DMS79 treated with DMSO at 0.1 percent for 48 hours (cell line): ENCODE measurements around the gene FCHSD1.
A peak's percentile ranks its signal among the peaks of the same experiment; 100 is the strongest.

ENCODE experiments used
- DNase-seq: peaks from one replicate; lab custom pipeline; 2025; lab: John Stamatoyannopoulos, UW

Gene FCHSD1

DNA sequence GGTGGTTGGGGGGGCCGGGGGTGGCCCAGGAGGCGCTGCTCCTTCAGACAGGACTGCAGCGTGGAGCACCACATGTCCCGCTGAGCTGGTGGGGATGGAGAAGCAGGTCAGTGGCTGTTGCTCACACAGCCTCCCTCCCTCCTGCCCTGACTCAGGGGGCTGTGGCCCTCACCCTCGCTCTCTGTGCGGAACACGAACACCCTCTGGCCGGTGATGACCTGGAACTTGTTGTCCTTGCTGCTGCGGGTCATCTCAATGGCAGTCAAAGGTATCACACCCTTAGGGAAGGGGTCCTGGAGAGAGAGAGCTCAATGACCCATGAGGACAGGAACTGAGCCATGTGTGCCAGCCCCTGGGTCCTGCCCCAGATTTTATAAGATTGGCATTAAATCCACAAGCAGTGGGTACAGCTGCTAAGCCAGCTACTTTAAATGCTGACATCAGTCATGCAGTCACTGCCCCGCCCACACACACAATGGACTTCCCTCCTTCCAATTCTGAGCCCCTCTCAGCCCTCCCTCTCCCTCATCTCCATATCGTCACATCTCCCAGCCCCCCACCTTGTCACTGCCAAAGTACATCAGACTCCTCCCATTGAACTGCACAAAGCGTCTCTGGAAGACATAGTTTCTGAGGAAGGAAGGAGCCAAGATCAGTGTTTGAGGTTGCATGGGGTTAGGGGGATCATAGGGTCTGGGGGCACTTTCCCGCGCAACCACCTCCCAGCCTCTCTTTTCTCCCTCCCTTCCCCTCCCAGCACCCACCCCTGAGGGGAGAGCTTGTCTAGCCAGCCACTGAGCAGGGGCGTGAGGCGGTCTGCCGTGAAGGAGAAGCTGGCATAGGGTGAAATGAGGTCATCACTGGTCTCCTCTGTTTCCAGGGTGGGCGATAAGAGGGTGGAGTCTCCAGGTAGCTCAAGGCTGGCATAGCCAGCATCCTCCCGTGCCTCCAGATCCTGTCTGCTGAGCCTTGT lies 21.9 kb upstream of the FCHSD1 start:
- DNase-seq: no peak

DNA sequence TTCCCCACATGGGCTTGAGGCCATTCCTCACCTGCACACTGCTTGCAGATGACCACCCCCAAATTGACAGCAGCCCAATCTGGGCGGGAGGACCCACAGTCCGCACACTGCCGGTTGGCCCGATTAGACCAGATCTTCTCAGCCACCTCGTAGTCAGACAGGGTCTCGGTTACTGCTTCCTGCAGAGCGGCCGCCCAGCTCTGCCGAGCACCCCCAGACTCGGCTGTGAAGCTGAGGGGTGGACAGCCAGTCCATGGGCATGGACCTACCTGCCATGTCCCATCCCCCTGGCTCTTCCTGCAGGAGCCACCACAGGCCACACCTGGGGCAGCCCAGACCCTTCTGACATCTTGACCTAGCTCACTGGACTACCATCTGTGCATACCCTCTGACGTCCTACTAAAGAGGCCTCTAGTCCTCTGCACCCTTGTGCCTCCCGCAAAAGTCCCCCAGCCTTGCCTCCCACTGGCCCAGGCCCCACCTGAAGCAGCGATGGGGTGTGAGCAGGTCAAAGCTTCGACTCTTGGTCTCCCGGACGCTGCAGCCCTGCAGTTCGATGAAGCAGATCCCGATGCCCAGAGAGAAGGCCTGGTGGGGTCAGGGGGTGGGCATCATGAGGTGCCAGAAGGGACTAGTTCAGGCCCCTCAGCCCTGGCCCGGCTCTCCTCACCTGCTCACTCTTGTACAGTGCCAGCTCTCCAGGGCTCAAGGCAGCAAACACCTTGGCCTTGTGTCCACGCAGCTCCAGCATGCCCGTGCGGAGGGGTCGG lies 21.0 kb upstream of the FCHSD1 start:
- no peak for DNase-seq

DNA sequence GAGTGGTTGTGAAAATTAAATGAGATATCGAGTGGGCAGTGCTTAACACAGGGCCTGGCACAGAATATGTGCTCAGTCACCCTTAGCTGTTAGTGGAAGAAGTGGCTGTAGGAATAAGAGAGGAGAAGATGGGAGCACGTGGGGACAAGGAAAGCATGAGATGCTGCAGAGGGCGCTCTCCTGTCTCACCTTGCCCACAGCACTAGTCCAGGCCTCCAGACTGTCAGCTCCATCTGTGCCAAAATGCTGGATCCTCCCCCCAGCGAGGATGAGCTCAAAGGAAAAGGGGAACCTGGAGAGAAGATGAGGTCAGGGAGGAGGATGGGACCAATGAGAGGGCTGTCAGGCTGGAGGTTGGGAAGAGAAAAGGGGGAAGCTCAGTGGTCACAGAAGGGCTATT lies 18.3 kb upstream of the FCHSD1 start:
- no peak for DNase-seq

DNA sequence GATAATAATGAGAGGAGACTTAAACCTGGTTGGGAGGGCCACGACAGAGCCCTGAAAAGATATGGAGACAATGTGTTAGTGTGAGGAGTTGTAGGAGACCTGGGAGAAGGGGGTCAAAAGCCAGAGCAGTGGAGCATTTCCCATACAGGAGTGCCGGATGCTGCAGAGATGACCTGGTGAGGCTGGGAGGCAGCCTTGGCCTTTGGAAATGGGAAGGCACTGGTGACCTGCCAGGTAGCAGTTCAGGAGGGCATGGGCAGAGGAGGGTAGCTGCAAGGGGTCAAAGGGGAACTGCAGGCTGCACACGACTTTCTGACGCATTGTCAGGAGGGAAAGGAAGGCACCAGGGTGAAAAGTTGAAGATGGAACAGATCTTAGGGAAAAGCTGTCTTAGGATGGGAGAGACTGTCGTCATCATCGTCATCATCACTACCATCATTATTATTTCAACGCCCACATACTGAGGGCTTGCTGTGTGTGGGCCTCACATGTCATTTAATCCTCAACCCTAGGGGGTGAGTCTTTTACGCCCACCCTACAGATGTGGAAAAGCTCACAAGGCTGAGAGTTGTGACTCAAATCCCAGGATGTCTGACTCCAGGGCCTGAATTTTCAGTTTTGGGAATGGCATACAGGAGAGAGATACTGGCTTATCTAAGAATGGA lies 17.5 kb upstream of the FCHSD1 start:
- DNase-seq: no peak

DNA sequence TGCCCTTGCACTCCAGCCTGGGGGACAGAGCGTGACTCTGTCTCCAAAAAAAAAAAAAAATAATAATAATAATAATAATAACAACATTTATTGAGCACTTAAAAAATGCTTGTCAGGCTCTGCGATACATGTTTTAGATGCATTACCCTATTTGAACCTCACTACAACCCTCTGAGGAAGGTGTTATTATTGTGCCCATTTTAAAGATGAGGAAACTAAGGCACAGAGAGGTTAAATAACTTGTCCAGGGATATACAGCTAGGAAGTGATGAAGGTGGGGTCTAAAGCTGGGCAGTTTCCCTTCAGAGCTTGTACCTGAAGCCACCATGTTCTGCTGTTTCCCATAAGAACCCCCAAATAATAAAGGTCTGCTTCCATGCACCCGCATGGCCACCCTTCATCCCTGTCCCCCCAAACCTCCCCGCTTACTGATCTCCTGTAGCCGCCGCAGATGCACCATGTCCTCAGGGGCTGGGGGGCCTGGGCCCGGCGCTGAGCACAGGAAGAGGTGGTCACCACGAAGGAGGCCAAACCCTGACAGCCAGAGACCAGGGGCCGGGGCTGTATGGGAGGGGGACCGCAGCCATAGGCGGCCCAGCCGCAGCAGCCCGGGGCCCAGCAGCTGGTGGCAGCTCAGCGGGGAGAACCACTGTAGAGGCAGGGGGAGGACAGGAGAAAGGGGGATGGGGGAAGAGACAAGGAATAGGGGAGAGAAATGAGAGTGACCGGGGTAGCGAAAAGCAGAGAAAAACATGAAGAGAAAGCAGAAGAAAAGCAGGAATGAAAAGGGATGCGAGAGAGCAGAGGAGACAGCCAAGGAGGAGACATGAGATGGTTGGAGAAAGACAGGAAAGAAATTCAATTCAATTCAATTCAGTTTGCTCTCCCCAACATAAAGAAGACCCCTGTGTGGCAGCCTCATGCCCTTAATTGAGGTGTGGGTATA lies 15.1 kb upstream of the FCHSD1 start:
- no peak for DNase-seq

DNA sequence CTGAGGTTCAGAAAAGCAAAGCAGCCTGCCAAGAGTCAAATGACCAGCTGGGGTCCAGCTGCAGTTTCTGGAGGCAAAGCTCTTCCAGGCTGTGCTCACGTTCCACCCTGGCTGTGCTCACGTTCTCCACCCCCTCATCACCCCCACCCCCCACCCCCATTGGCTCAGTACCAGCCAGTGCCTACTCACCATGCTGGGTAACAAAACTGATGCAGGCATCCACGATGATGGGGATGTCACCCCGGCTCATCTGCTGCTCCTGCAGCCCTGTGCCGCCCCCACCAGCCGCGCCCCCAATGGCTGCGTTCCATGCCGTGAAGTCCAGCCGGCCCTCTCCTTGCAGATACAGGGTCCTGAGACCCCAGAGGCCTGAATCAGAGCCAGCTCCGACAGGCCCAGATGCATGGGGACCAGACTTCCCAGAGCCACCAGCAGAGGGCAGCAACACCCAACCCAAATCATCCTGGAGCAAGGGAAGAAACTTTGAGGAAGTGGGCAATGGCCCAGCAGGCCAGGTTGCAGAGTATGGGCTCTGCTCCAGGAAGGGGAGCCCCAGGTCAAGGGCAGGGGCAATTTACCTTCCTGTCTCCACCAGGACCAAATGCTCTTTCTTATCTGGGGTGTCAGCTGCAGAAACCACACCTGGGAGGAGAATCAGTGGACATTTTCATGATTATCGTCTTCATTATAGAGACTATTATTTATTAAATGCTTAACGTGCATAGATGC lies 13.7 kb upstream of the FCHSD1 start:
- peak; percentile 19 for DNase-seq

DNA sequence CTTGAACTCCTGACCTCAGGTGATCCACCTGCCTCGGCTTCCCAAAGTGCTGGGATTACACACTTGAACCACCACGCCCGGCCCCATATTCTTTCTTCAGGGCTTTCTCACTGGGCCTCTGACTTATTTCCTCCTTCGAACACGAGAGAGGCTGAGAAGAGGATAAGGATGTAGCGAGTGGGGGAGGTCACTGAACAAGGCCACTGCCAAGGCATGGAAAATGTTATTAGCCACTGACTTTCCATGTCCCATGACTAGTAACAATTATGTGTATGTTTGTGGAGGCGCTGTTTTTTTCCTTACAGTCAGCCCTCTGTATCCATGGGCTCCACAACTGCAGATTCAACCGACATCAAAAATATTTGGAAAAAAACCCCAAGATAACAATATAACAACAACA lies 12.3 kb upstream of the FCHSD1 start:
- no peak for DNase-seq

DNA sequence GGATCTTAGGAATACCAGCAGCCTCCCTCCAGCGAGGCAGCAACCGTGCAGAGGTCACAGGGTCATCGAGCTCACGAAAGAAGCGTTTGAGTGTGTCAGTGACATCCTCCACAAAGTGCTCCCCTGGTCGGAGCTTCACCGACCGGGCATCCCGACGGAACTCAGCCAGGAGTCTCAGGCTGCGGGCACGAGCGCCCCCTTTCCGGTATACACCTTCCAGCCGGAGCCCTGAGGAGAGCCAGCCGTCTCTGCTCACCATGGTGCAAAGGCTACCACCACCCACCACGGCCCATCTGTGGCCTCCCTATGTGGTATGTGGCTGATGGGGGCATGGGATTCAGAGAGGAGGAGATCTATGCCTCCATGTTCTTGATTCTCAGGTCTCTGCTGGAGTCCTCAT lies 10.8 kb upstream of the FCHSD1 start:
- no peak for DNase-seq

DNA sequence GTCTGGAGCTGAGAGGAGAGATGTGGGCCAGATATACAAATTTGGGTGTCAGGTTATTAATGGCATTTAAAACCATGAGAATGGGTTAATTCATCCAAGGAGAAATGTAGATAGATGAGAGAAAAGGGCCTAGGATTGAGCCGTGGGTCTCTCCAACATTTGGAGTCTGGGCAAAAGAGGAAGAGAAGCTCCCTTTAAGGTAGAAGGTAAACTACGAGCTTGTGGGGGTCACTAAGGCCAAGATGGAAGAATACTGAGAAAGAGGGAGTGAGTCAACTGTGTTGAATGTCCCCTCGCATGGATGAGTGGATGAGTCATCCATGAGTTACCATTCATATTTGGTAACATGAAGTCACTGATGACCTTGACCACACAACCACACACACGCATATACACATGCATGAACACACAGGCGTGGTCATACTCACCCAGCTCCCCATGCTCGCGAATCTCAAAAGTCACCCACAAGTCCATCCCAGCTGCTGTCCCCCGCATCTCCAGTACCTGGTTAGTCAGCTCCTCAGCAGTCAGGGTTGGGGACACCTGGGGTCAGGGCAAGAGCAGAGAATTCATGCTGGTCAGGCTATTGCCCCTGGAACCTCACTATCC lies 6.8 kb upstream of the FCHSD1 start:
- no peak for DNase-seq

DNA sequence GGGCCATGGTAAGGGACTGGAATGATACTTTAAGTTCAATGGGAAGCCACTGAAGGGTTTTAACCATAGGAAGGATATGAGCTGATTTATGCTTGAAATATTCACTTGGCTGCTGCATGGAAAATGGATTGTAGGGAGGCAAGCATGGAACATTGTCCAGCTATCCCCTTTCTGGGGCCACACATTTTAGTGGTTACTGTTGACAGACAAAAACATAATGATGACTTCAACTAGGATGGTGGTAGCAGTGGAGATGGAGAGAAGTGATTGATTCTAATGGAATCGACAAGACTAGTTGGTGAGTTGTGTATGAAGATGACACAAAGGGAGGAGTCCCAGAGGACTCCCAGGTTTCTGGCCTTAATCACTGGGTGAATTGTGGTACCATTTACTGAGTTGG lies 6.2 kb upstream of the FCHSD1 start:
- DNase-seq: no peak

DNA sequence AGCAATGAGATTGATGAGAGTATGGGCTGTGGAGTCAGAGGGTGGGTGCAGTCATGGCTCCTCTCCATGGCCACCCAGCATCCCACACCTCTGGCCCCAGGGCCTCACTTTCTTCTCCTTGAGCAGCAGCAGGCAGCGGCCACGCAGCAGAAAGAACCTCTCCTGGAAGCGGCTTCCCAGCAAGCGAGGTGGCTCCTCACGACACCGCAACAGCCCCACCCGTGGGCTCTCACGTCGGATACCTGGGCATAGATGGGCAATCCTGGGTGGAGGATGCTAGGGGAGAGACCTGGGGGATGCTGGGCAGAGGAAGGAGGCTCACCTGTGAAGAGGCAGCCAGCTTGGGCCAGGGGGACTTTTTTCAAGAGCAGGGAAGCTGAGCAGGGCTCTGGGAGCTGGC lies 5.2 kb upstream of the FCHSD1 start:
- DNase-seq: no peak

DNA sequence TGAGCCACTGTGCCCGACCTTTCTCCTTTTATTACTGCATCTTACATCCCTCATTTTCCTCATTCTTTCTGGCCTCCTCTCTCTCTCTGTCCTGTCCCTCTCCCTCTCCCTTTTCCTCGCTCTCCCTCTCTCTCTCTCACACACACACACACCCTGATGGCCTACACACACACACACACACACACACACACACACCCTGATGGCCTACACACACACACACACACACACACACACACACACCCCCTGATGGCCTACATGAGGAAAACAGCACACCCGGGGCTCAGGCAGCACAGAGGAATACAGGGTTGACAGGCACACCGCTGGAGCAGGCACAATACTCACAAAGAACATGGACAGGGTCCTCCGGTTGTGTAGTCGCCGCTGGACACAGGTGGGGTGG lies 3.8 kb upstream of the FCHSD1 start:
- DNase-seq: no peak

DNA sequence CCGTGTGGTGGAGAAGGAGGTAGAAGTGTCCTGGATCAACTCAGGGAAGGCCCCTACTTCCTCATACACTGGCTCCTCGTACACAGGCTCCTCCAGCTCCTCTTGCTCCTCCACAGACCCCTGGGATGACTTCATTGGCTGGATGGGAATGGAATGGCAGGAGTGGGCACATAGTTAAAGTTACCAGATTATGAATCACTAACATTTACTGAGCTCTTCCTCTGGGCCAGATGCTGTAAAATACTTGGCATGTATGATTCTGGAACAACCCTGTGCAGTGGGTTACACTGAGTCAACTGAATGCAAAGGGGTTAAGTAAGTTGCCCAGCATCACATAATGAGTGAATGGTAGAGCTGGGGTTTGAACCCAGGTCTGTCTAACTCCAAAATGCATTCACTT lies 3.1 kb upstream of the FCHSD1 start:
- DNase-seq: no peak

DNA sequence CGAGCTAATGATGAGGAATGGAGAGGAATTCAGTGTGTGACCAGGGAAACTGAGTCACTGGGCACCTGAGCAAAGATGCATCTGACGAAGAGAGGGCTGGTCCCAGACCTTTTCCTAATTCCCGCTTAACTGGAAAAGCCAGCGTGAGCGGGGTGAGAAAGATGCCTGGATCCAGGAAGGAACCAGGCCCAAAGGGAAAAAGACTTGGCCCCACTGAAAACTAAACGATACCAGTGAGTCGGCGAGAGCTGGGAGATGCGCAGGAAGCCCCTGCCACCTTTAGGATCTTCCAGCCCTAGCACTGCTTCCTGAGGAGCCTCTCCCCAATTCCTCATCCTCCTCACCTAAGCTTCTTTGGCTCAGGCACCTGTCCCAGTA lies 499 bp upstream of the FCHSD1 start:
- DNase-seq: no peak

DNA sequence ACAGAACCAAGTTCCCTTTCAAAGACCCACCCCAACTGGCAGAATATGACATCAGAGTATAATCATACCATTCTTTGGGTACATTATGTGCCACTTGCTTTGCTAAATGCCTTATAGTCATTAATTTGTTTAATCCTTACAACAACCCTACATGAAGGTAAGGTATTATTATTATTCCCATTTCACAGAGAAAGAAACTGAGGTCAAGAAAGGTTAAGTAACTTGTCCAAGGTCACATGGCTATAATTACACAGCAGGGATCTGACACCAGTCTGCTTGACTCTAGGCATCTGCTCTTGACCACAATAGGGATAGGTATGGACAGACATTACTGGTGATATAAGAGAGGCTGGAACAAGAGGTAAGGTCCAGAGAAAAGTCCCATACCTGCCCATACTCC lies 1.2 kb downstream of the FCHSD1 start:
- no peak for DNase-seq

DNA sequence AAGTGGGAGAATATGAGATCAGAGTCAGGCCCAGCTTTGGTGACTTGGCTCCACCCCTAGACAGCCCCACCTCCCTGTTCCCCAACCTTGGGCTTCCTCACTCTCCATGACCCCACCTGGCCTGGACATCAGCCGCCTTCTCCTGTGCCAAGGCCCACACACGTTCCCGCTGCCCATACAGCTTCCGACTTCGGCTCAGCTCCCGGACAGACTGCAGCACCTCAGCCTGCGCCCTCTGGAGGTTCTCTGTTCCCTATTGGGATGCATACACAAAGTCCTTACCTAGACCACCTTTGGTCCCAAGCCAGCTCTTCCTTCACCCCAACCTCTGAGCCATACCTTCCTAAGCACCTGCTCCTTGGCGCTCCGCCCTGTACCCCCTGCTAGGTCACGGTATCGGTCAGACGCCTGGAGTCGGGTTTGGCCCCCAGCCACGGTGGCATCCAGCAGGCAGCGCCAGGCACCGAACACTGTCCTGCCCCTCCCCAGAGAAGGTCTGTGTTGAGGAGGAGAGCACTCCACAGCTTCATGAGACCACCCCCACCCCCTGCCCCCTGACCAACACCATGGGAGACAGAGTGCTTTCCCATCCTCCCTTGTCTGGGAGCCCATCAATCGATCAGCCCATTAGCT lies 2.0 kb downstream of the FCHSD1 start:
- DNase-seq: peak; percentile 2

DNA sequence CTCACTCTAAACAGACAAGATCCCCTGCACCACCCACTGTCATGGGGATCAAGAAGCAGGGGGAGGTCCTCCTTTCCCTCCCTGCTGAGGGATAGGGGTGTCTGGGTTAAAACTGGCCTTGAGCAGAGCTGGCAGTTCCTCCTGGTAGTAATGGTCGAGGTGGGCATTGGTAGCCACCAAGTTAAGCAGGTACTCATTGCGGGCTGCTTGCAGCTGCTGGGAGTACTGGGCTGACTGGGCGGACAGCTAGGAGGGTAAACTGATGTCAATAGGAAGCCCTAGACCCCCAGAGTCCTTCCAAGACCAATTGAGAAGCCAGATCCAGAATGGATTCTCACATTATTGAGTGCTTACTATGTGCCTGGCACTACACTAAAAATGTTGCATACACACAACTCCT lies 3.4 kb downstream of the FCHSD1 start:
- DNase-seq: no peak

DNA sequence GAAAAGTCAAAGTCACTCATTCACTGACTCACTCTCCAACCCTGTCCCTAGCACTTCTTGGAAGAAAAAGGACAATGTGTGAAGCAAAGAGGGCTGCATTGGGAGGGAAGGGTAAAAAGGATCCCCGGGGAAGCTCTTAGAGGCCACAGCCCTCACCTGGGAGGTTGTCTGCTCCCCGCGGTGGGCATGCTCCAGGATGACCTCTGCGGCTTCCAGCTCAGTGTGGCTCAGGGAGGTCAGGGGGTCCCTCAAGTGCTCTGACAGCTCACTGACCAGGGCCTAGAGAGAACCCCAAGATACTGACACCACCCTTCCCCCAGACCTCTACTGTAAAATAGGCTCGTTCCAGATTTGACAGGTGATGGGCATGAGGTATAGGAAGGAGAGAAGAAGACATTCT lies 4.0 kb downstream of the FCHSD1 start:
- DNase-seq: no peak

DNA sequence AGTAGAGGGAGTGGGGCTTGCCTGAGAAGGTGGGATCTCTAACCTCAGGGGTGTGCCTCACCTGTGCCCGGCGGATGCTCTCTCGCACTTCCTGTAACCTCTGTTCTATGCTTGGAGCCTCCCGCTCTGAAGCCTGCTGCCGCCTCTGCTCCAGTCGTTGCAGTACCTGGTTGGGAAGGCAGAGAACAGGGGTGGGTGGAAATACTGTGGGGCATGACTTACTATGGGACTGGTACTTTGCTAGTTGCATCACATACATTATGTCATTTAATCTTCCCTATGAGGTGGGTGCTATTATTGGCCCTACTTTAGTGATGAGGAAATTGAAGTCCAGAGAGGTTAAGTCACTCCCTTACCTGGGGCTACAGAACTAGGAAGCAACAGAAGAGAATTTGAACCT lies 5.2 kb downstream of the FCHSD1 start:
- no peak for DNase-seq

DNA sequence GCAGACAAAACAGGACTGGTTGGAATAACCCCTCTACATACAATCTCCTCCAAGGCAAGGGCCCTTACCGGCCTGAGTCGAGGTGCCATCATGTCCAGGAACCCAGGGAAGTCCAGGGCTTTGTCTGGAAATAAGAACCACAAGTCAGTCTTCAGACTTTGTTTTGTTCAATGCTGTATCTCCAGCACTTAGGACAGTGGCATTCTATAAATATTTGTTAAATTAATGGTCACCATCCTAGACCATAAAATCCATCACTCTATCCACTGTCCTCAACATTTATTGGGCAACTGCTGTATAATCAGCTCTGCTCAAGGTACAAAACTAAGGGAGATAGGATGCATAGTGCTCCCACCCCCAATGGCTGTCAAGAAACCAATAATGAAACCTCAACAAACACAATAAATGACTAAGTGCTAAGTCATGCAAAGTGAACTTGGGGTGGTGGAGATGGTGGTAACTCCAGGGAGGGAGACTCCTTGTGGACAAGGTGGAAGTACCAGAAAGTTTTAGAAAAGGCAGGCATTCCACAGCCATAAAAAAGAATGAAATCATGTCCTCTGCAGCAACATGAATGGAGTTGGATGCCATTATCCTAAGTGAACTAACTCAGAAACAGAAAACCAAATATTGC lies 9.5 kb downstream of the FCHSD1 start:
- no peak for DNase-seq
